Activated T-cell treated with anti-CD3 and anti-CD28 coated beads for 48 hours (primary cell): ENCODE data around the gene FBN3.

Experiments
- DNase-seq: peaks from one replicate; pipeline ENCODE4 v3.0.0-alpha.2; 2020; ENCODE audit warnings: low read depth

Gene FBN3

GRCh38 chr19:8020681-8021080 is 128.7 kb downstream of the FBN3 start:
- DNase-seq = no peak

DNA sequence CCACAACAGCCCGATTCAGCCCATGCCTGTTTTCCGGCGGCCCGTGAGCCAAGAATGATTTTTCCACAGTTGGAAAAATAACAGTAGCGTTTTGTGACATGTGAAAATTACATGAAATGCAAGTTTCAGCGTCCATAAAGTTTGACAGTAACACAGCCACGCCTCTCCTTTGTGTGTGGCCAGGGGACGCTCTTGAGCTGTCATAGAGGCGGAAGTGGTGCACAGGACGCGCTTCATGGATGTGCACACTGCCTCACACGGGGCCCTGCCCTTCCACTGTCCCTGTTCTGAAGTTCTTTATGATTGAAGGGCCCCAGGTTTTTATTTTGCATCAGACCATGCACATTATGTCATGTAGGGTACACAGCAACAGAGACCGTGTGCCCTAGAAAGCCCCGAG is 131.6 kb downstream of the FBN3 start:
- DNase-seq = peak; percentile 15
